ENCODE data around the gene KCNK1. TPM values are rescaled to one million over a fixed set of nuclear protein-coding genes. Genes with fewer than 3 reads are reported as not detected.

Gene KCNK1
- total RNA-seq, 1 experiment from 2014 or later = 60.6 TPM

GRCh38 chr1:233665575-233666270 lies 51.8 kb downstream of the KCNK1 start:
- Histone ChIP-seq H3K9me2 (ENCODE audit: insufficient read depth) (no peaks in the 10 kb centered on the region), H3K4me1 (replicated peaks; ENCODE audit: insufficient read depth) (peaks cover 17% of the 10 kb centered on the region), H3K4me3 (no peak overlapping the region), H3K4me2 (no peak overlapping the region), H3K79me2 (ENCODE audit: low read depth) (peaks cover 80% of the 10 kb centered on the region), H2AFZ (no peak overlapping the region), H3K9me3 (ENCODE audit: insufficient read depth, low read depth) (peaks cover 6% of the 10 kb centered on the region; the same call in 1 of the 2 replicates), H3F3A (ENCODE audit: insufficient read depth, low read depth) (peaks cover 25% of the 10 kb centered on the region), H3K27ac (no peak overlapping the region), H4K20me1 (ENCODE audit: insufficient read depth) (0 out of 2 replicates have a peak, but pooled peaks cover 4% of the 10 kb centered on the region), H3K36me3 (ENCODE audit: low read depth) (peaks cover 52% of the 10 kb centered on the region), H3K27me3 (ENCODE audit: insufficient read depth, low read depth) (no peaks in the 10 kb centered on the region)
- DNase-seq = no peak
- CTCF ChIA-PET = no interaction called here
- POLR2A ChIA-PET (ENCODE audit: unreplicated experiment) = no interaction called here
- TF ChIP-seq, protein P1, sequence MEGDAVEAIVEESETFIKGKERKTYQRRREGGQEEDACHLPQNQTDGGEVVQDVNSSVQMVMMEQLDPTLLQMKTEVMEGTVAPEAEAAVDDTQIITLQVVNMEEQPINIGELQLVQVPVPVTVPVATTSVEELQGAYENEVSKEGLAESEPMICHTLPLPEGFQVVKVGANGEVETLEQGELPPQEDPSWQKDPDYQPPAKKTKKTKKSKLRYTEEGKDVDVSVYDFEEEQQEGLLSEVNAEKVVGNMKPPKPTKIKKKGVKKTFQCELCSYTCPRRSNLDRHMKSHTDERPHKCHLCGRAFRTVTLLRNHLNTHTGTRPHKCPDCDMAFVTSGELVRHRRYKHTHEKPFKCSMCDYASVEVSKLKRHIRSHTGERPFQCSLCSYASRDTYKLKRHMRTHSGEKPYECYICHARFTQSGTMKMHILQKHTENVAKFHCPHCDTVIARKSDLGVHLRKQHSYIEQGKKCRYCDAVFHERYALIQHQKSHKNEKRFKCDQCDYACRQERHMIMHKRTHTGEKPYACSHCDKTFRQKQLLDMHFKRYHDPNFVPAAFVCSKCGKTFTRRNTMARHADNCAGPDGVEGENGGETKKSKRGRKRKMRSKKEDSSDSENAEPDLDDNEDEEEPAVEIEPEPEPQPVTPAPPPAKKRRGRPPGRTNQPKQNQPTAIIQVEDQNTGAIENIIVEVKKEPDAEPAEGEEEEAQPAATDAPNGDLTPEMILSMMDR (conservative IDR thresholded peaks at IDR 0.05) = no peak
- no peak for TF ChIP-seq EZH2 (IDR thresholded peaks at IDR 0.05; ENCODE audit: low read depth)
- BruUV-seq (replicated peaks) = no TSS peak
- intact Hi-C loops (cut with micrococcal nuclease; ENCODE audit: unreplicated experiment) = no loop called here

DNA sequence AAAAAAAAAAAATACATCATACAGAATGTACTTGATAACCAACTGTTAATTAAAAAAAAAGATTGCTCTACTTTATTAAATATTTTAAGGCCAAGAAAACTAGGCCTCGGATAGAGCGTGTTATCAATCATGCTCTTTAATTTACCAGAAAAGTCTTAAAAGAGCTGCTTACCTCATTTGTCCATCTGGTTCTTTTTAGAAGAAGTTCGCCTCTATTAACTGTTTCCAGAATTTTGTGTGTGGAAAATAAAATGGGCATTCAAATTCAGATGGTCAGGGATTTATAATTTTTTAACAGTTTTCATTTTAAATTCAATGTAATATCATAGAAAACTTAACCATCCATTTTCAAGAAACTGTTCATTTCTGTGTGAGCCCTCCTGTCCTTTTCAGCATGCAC lies 53.8 kb downstream of the KCNK1 start:
- Histone ChIP-seq H3K27ac (peak overlapping the region; percentile 72), H3K27me3 (ENCODE audit: insufficient read depth, low read depth) (no peaks in the 10 kb centered on the region), H3K36me3 (ENCODE audit: low read depth) (peaks cover 59% of the 10 kb centered on the region), H3K4me2 (no peak overlapping the region), H3K9me2 (ENCODE audit: insufficient read depth) (no peaks in the 10 kb centered on the region), H4K20me1 (ENCODE audit: insufficient read depth) (0 out of 2 replicates have a peak, but pooled peaks cover 4% of the 10 kb centered on the region), H3K4me1 (replicated peaks; ENCODE audit: insufficient read depth) (peaks cover 17% of the 10 kb centered on the region), H3K4me3 (no peak overlapping the region), H3K9me3 (ENCODE audit: insufficient read depth, low read depth) (peaks cover 6% of the 10 kb centered on the region; the same call in 1 of the 2 replicates), H3K79me2 (ENCODE audit: low read depth) (peaks cover 65% of the 10 kb centered on the region), H2AFZ (no peak overlapping the region), H3F3A (ENCODE audit: insufficient read depth, low read depth) (peaks cover 25% of the 10 kb centered on the region)
- ChIA-PET CTCF (no interaction called here), POLR2A (ENCODE audit: unreplicated experiment) (no interaction called here)
- intact Hi-C loops (cut with micrococcal nuclease; ENCODE audit: unreplicated experiment) = loop anchor here (2.0 kb wide), 2 partner anchors 53 to 123 kb away; partner anchors contain the start of gene KCNK1
- no TSS peak for BruUV-seq (replicated peaks)
- TF ChIP-seq, protein P1 (conservative IDR thresholded peaks at IDR 0.05) = no peak
- TF ChIP-seq EZH2 (IDR thresholded peaks at IDR 0.05; ENCODE audit: low read depth) = no peak
- no peak for DNase-seq

DNA sequence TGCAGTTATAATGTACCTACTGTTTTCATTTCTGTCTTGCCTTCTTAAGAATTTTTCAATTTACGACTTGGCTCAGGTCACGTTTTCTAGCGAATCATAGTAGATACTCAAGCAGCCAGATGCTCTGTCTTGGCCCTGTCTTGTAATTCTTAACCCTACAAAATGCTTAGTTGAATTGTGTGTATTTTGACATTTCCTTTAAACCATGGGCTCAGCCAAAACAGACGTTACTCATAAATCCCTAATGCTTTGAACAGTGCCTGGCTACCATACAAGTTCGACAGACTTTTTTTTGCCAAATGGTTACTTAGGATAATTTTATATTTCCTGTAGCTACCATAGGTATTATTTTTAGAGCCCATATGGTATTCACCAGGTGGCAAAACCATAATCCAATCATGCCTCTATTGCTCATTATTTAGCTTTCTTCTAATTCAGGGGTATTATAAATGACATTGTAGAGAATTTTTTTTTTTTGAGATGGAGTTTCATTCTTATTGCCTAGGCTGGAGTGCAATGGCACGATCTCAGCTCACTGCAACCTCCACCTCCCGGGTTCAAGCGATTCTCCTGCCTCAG lies 54.3 kb downstream of the KCNK1 start:
- TF ChIP-seq, protein P1 (conservative IDR thresholded peaks at IDR 0.05) = no peak
- TF ChIP-seq EZH2 (IDR thresholded peaks at IDR 0.05; ENCODE audit: low read depth) = no peak
- Histone ChIP-seq H3K79me2 (ENCODE audit: low read depth) (peaks cover 61% of the 10 kb centered on the region), H3K9me3 (ENCODE audit: insufficient read depth, low read depth) (peaks cover 6% of the 10 kb centered on the region; the same call in 1 of the 2 replicates), H2AFZ (no peak overlapping the region), H3K36me3 (ENCODE audit: low read depth) (peaks cover 59% of the 10 kb centered on the region), H3K4me2 (no peak overlapping the region), H3K27ac (peak overlapping the region; percentile 72), H3K4me3 (no peak overlapping the region), H3F3A (ENCODE audit: insufficient read depth, low read depth) (peaks cover 25% of the 10 kb centered on the region), H4K20me1 (ENCODE audit: insufficient read depth) (0 out of 2 replicates have a peak, but pooled peaks cover 4% of the 10 kb centered on the region), H3K27me3 (ENCODE audit: insufficient read depth, low read depth) (no peaks in the 10 kb centered on the region), H3K4me1 (replicated peaks; ENCODE audit: insufficient read depth) (peaks cover 18% of the 10 kb centered on the region), H3K9me2 (ENCODE audit: insufficient read depth) (no peaks in the 10 kb centered on the region)
- DNase-seq = no peak
- CTCF ChIA-PET = no interaction called here
- POLR2A ChIA-PET (ENCODE audit: unreplicated experiment) = no interaction called here
- BruUV-seq (replicated peaks) = no TSS peak
- intact Hi-C loops (cut with micrococcal nuclease; ENCODE audit: unreplicated experiment) = loop anchor here (2.0 kb wide), 2 partner anchors 53 to 123 kb away; partner anchors contain the start of gene KCNK1
